ENCODE results near the gene GNAS-AS1.

GNAS-AS1 gene

DNA sequence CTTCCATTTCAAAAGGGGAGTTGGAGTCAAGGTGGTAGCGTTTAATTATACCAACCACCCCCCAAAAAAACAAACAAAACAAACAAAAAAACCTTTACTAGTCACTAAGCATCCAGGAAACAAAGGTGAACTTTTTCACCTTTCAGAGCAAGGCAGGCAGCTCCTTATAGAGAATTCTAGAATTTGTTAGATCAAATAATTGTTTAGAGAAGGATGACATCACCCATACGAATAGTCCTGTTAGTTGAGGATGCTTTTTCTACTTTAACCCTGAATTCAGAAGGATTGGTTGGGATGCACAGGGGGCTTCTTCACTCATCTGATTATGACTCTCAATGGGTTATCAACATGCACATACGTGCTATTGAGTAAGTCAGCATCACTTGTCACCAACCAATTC is 46.1 kb upstream of the GNAS-AS1 start:
- DNase-seq (ENCODE audit: low read depth) = no peak
- TF ChIP-seq, protein P1, sequence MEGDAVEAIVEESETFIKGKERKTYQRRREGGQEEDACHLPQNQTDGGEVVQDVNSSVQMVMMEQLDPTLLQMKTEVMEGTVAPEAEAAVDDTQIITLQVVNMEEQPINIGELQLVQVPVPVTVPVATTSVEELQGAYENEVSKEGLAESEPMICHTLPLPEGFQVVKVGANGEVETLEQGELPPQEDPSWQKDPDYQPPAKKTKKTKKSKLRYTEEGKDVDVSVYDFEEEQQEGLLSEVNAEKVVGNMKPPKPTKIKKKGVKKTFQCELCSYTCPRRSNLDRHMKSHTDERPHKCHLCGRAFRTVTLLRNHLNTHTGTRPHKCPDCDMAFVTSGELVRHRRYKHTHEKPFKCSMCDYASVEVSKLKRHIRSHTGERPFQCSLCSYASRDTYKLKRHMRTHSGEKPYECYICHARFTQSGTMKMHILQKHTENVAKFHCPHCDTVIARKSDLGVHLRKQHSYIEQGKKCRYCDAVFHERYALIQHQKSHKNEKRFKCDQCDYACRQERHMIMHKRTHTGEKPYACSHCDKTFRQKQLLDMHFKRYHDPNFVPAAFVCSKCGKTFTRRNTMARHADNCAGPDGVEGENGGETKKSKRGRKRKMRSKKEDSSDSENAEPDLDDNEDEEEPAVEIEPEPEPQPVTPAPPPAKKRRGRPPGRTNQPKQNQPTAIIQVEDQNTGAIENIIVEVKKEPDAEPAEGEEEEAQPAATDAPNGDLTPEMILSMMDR (IDR thresholded peaks at IDR 0.05; ENCODE audit: low read depth, low read length) = no peak
- TF ChIP-seq MAX (IDR thresholded peaks at IDR 0.05; ENCODE audit: low read depth, low read length) = no peak
- no peak for TF ChIP-seq MYC (IDR thresholded peaks at IDR 0.05; ENCODE audit: low read depth, low read length)
- TF ChIP-seq POLR2A (IDR thresholded peaks at IDR 0.05; ENCODE audit: extremely low read depth, insufficient read length) = no peak
- no peak overlapping the region for H3K4me3 ChIP-seq (ENCODE audit: low read depth, low read length)

DNA sequence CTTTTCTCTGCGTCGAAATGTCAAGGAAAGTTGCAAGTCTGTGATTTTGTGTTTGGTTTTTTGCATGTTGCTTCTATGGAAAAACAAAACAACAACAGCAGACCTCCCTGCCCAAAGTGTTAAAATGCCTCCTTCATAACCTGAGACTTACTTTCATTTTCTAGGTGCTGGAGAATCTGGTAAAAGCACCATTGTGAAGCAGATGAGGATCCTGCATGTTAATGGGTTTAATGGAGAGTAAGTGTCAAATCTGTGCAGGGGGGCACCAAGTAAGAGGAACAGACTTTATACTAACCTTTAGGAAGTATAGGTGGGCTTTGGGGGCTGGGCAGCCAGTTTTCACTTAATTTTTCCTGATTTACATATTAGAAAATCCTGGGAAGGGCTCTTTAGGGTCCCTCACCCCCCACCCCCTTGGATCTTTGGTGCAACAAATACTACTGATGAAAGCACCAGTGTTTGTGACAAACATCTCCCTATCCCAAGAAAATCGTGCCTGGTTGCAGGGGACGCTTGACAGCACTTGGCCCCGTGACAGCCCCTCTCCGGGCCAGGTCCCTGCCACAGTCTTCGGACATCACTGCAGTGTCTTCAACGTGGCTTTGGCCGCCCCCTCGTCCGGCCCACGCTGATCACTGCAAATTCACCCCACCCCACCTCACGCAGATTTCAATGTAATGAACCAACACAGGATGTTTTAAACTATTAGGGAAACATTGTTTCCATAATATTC is 44.9 kb upstream of the GNAS-AS1 start:
- TF ChIP-seq MYC (IDR thresholded peaks at IDR 0.05; ENCODE audit: low read depth, low read length) (no peak), POLR2A (IDR thresholded peaks at IDR 0.05; ENCODE audit: extremely low read depth, insufficient read length) (no peak), MAX (IDR thresholded peaks at IDR 0.05; ENCODE audit: low read depth, low read length) (no peak)
- TF ChIP-seq, protein P1 (IDR thresholded peaks at IDR 0.05; ENCODE audit: low read depth, low read length) = no peak
- peak overlapping the region; percentile 30 for H3K4me3 ChIP-seq (ENCODE audit: low read depth, low read length)

DNA sequence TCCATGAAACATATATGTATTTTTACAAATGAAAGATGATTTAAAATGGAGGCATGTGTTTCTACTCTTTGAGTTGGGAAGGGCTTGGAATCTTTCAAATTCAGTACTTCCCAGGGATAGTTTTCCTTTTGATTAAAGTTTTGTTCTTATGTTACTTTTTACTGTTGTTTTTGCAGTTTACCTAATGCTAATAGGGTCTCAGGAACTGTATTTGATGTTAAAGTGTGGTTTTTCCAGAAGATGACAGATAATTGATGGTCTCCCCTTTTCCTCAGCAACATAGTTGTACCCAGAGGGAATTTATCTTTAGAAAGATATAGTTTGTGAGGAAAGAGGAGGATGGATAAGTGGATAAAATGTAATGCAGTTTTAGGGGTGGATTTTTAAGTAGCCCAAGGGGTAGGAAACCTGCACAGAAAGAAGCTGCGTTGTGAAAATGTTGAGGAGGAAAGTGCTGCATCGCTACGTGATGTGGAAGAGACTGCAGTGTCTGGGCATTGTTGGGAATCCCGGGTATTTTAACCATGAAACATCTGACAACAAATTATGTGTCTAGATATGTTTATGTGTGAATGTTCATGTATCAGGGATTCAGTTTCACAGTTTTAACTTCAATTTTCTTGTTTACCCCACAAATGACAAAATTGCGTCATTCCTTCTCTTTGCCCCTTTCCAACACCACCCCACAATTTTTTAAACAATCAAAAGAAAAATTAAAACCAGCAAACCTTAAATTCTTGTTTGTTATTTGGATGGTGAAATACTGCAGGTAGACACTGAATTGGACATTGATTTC is 44.1 kb upstream of the GNAS-AS1 start:
- H3K4me3 ChIP-seq (ENCODE audit: low read depth, low read length) = peak overlapping the region; percentile 85
- TF ChIP-seq POLR2A (IDR thresholded peaks at IDR 0.05; ENCODE audit: extremely low read depth, insufficient read length) (no peak), MAX (IDR thresholded peaks at IDR 0.05; ENCODE audit: low read depth, low read length) (no peak), MYC (IDR thresholded peaks at IDR 0.05; ENCODE audit: low read depth, low read length) (no peak)
- TF ChIP-seq, protein P1 (IDR thresholded peaks at IDR 0.05; ENCODE audit: low read depth, low read length) = no peak
- no peak for DNase-seq (ENCODE audit: low read depth)

More for the DNA sequence above, 44.9 kb upstream of the GNAS-AS1 start:
- DNase-seq (ENCODE audit: low read depth) = no peak

- TF ChIP-seq MAX (IDR thresholded peaks at IDR 0.05; ENCODE audit: low read depth, low read length) (no peak), POLR2A (IDR thresholded peaks at IDR 0.05; ENCODE audit: extremely low read depth, insufficient read length) (no peak), MYC (IDR thresholded peaks at IDR 0.05; ENCODE audit: low read depth, low read length) (no peak)
- TF ChIP-seq, protein P1 (IDR thresholded peaks at IDR 0.05; ENCODE audit: low read depth, low read length) = no peak
- peak overlapping the region; percentile 85 for H3K4me3 ChIP-seq (ENCODE audit: low read depth, low read length)
- DNase-seq (ENCODE audit: low read depth) = peak; percentile 39
Measured at GRCh38 chr20:58893355-58894120, 42.8 kb upstream of the GNAS-AS1 start.

DNA sequence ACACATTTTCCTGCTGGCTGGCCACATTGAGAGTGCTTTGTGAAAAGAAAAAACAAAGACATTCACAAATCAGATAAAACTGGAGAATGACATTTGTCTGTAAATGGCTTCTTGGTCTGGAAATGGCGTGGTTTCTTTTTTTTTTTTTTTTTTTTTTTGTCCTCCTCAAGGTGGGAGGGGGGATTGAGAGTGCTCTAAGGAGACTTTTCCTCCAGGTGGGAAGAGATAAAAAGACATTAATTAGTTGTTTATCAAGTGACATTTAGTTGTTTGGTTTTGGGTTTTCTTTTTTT is 42.2 kb upstream of the GNAS-AS1 start:
- DNase-seq (ENCODE audit: low read depth) = peak; percentile 36
- H3K4me3 ChIP-seq (ENCODE audit: low read depth, low read length) = peak overlapping the region; percentile 85
- TF ChIP-seq, protein P1 (IDR thresholded peaks at IDR 0.05; ENCODE audit: low read depth, low read length) = no peak
- TF ChIP-seq MYC (IDR thresholded peaks at IDR 0.05; ENCODE audit: low read depth, low read length) (no peak; the same call in 1 of the 2 replicates), MAX (IDR thresholded peaks at IDR 0.05; ENCODE audit: low read depth, low read length) (no peak), POLR2A (IDR thresholded peaks at IDR 0.05; ENCODE audit: extremely low read depth, insufficient read length) (no peak)

All from NB4 (cell line).